SU-DHL-6 (cell line): ENCODE results near the gene RAP2C.

Experiments
- EZH2phosphoT487 ChIP-seq: fragments of 200-600 bp; sonication (generic), shearing (Covaris generic); conservative IDR thresholded peaks from 2 replicates; pipeline ENCODE4 v1.6.1; 2018; ENCODE audit warnings: mild to moderate bottlenecking, antibody characterized with exemption, low read length, moderate library complexity, mixed read lengths
- TF ChIP-seq, protein P1 (sequence below): fragments of 200-600 bp; sonication (generic); IDR thresholded peaks from one replicate; pipeline ENCODE4 v1.5.1; 2017; ENCODE audit warnings: antibody characterized with exemption, mild to moderate bottlenecking, low read length, moderate library complexity; ENCODE audit not compliant: insufficient read depth, poor library complexity, severe bottlenecking

DNA sequence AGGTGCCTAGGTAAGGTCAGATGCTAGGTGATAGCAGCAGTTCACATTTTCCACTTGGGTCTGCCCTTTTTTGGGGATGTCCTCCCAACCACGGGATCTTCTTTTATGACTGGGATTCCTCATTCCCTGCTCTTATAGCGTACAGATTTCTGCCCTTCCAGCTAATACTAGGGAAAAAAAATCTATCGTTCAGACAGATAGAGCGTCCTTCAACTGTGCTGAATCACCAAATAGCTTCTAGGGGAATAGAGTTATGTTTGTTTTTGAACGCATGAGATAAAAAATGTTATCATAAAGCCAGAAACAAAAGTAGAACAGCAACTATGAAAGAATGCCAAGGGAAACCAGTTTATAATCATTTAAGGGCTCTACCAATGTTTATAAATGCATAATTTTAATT is 13.0 kb downstream of the RAP2C start:
- TF ChIP-seq EZH2phosphoT487 = no peak
- TF ChIP-seq, protein P1, sequence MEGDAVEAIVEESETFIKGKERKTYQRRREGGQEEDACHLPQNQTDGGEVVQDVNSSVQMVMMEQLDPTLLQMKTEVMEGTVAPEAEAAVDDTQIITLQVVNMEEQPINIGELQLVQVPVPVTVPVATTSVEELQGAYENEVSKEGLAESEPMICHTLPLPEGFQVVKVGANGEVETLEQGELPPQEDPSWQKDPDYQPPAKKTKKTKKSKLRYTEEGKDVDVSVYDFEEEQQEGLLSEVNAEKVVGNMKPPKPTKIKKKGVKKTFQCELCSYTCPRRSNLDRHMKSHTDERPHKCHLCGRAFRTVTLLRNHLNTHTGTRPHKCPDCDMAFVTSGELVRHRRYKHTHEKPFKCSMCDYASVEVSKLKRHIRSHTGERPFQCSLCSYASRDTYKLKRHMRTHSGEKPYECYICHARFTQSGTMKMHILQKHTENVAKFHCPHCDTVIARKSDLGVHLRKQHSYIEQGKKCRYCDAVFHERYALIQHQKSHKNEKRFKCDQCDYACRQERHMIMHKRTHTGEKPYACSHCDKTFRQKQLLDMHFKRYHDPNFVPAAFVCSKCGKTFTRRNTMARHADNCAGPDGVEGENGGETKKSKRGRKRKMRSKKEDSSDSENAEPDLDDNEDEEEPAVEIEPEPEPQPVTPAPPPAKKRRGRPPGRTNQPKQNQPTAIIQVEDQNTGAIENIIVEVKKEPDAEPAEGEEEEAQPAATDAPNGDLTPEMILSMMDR = no peak
